Measurements from ENCODE around the gene CDIPT.
A peak's percentile ranks its signal among the peaks of the same experiment; 100 is the strongest.
"Not testable (repeated sequence)": the region's sequence is repeated elsewhere in the genome, so short reads cannot be mapped to it uniquely, and the experiment has no call there.

Gene CDIPT

DNA sequence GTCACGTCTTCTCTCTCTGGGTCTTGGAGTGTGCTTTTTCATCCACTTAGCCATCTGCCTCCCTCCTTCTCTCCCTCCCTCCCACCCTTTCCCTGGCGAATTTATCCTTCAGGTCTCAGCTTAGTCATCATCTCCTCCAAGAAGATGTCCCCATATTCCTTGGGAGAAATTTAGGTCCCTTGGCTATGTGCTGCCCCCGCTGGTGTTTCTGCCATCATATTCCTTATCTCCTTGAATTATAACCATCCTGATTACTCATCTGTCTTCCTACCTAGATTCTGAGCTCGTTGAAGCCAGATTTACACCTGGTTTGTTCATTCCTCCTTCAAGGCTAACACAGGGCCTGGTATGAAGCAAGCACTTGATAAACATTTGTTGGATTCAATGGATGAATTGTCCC, 31.3 kb upstream of the CDIPT start:
- no peak for DNase-seq

DNA sequence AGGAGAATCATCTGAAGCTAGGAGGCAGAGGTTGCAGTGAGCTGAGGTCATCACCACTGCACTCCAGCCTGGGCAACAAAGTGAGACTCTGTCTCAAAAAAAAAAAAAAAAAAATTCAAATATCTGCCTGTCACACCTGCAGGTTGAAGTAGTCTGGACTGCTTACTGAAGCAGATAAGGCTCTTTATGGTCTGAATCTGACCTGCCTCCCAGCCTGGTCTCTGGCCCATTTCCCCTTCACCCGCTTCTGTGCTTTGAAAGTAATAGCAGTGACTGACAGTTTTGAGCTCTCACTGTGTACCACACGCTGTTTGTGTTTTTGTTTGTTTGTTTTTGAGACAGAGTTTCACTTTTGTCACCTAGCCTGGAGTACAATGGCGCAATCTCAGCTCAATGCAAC, 30.5 kb upstream of the CDIPT start:
- no peak for DNase-seq

DNA sequence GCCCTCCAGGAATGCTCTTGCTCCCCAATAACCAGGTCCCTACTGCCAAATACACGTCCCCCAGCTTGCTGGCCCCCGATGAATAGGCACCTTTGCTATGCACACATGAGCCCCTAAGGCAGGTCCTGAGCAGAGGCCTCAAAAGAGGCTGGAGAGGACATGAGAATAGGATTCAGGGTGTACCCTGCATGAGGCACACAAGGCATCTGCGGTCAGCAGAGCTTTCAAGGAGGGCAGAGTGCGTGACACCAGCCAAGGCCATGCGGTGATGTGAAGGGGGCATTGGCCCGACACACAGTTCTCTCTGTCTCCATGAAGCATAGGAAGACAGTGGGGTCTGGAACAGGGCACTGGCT, 29.4 kb upstream of the CDIPT start:
- no peak for DNase-seq

DNA sequence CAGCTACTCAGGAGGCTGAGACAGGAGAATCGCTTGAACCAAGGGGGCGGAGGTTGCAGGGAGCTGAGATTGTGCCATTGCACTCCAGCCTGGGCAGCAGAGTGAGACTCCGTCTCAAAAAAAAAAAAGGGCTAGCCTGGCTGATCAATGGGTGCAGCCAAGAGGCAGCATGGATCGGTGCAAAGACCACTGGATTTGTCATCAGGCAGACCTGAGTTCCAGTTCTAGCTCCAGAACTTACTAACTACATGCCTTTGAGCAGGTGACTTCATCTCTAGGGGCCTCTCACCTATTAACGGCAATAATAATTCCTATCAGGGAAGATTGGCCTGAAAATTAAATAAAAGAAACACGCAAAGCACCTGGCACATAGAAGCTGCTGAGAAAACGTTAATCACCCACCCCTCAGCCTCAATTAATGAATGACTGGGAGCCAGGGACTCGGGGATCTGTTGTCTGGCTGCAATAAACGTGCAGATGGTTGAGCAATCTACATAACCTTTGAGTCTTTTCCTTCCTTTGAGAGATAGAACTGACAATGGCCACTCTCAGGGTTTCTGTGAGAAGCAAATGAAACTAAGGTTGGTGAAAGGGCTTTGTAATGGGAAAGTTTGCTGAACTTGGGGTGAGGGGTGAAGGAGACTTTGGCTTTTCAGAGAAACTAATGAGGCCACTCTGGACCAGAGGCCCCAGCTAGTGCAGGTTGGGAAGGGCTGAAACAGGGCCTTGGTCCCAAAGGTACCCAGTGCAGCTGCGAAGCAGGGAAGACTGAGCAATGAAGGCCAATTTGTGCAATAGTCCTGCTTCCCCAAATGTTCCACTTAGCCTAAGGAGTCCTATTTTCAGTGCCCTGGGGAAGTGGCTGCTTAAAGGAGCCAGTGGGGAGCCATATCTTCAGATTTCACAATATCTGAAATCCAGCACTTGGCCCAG, 28.8 kb upstream of the CDIPT start:
- DNase-seq: no peak

DNA sequence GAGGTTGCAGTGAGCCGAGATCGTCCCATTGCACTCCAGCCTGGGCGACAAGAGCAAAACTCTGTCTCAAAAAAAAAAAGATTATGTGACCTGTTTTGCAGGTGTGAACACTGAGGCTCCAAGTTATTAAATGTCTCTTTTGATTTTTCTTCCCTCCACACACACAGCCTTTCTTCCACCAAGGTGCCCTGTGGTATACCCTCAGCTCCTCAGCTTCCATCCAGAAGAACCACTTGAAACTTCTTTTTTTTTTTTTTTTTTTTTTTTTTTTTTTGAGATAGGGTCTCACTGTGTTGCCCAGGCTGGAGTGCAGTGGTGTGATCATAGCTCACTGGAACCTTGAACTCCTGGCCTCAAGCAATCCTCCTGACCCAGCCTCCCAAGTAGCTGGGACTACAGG, 26.3 kb upstream of the CDIPT start:
- DNase-seq: not testable (repeated sequence)

DNA sequence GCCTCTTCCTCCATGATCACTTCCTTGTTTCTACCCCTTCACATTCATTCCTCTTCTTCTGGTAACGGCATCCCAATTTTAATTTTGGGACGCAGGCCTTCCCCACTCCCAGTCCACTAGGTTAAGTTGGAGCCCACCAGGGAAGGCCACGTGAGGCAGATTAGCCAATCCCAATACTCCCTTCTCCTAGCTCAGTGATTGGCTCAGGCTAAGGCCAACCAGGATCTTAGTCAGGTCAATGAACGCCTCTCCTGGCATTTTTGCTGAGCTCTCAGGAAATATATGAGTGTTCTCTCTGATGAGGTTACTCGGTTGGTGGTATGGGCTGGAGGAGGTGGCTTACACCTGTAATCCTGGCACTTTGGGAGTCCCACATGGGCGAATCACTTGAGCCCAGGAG, 21.0 kb upstream of the CDIPT start:
- DNase-seq: no peak

DNA sequence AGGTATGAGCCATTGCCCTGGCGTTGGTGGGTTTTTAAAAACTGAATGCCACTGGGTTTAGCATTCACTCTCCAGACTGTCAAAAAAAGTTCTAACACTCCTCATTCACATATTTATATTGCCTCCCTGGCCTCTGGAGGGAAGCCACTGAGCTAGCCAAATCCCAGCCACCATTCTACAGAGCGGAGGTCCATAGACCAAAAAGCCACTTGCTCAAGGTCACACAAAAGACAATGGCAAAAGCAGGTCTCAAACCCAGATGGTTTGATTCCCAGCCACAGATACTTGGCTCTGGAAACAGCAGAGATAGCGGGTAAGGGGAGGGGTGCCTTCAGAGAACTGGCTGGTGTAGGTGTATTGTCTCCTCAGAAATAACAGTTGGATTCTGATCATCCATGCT, 18.0 kb upstream of the CDIPT start:
- DNase-seq: no peak

DNA sequence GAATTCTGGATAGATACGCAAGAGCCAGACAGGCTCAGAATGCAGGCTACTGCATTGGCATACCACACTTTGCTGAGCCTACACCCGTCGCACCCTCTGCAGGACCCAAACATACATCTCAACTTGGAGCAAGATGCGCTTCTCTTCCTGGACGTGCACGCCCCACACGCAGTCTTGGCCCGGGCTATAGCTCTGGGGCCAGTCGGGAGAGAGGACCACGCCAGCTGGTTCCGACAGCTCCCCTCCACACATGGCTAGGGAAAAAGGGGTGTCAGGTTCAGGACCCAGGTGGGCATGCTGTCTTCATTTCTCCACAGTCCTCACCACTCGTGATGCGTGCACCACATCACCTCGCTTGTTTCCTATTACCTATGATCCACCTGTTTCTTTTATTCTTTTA, 15.1 kb upstream of the CDIPT start:
- DNase-seq: no peak

DNA sequence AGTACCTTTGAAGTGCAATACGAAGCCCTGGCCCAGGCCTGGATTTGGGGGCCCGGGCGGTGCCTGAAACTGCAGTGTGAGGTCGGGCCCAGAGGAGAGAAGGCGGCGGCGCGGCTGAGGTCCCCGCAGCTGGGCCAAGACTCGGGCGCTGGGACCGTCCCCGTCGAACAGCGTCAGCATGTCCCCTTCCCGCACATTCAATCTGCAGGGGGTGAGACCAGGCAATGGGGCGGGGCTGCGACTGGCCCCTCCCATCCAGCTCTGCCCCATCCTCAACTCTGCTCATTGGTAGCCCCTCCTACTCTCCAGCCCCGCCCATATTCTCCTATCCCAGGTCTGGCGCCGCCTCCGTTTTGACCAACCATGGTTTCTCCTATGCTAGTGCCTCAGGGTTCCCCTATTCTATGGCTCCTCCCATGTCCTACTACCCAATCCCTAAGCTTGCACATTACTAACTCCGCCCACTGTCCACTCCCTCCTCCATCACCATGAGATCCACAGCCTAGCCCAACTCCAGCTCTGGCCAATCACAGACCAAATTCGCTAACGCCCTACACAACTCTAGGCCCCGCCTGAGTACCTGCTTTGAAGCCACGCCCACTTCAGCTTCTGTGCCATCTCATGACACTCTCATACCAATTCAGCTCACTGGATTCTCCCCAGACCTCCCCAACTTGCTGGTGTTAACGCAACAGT, 14.4 kb upstream of the CDIPT start:
- DNase-seq: peak; percentile 65

DNA sequence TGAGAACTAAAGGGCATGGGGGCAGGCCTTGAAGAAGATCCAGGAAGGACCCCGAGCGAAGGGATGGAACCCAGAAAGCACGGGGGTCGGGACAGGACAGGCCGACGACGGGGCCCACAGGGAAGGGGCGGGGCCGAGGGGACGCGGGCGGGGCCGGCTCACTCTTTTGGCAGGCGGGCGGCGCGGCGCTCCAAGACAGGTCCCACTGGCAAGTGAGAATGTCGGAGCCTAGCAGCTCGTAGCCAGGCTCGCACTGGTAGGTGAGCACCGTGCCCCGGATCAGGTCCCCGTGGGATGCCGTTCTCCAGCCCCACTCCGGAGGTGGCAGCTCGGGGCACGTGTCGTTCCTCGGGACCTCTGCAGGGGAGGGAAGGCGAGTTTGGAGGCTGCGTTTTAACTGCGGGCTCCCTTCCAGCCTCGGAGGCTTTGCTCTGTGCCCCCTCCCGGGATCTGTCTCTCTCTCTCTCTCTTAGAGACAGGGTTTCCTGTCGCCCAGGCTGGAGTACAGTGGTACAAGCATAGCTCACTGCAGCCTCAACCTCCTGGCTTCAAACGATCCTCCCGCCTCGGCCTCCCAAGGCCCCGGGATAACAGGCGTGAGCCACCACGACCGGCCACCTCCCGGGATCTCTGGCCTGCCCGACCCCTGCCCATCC, 13.7 kb upstream of the CDIPT start:
- peak; percentile 21 for DNase-seq

DNA sequence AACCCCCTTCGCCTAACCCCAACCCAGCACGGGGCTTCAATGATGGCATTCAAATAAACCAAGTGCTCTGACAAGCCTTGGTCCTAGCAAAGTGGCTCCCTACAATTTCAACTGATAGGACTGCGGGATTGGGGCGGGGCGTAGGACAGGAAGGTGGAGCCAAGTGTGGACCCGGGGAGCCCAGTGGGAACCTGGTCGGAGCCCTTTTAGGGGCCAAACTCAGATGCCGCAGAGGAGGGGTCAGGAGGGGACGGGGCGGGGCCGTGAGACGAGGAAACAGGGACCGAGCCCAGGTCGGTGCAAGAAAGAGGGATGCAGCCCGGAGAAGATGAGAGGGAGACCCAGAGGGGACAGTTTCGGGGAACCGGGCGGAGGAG, 13.2 kb upstream of the CDIPT start:
- peak; percentile 12 for DNase-seq

DNA sequence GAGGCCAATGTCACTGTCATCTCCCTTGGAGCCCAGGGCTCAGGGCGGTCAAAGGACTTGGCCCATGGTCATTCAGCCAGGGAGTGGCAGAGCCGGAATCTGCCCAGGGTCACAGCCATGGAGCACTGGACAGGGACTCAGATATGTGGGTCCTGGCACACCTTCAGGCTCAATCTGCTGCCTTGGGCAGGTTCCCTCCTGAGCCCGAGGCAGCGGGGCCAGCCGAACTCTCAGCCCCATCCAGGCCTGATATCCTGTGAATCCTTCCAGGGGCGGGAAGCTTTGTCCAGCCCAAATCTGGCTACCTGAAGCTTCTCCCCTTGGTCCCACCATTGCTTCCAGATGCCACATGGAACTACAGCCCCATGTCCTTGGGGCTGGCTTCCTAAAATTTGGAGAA, 12.2 kb upstream of the CDIPT start:
- no peak for DNase-seq

DNA sequence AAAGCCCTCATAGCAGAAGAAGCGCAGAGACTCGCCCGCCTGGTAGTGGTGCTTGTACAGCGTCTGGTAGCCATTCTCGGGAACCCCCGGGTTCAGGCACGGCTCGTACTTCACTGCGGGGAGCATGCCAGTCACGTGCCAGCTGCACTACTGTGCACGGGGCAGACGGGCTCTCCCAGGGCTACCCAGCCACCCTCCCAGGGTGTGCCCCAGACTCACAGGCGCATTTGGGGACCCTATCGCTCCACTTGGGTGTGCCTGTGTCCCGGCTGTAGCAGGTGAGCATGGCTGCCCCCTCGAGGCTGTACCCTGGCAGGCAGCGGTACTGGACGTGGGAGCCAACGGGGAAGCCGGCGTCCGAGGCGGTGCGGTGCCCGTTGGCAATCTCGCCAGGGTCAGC, 10.3 kb upstream of the CDIPT start:
- DNase-seq: no peak

DNA sequence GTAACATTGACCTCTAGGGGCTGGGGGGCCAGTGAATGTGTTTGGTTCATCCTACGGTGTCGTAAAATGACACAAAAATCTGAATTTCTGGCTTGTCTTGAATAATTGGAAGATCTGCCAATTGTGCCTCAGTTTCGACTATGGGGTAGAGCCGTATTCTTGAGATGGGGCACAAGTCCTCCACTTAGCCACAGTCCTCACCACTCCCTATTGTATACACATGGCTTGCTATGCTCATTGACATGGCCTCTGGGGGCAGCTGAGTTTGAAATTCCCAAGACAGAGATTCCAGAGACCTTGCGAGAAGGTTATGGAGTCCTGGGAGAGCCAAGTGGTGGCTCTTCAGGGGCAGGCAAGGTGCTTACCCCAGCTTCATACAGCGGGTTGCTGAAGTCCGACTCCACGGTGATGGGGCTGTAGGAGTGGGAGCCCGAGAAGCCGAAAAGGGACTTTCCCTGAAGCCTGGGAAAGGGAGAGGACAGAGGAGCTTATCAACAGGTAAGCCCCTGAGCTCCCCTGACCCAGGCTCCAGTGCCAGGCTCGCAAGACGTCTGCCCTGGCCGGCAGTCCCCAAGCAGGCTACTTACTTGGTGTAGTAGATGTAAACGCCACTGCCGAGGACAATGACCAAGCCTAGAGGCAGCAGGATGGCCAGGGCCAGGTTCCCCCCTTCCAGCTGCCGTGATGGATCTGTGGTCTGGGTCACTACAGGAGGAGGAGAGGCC, 9.0 kb upstream of the CDIPT start:
- DNase-seq: no peak

DNA sequence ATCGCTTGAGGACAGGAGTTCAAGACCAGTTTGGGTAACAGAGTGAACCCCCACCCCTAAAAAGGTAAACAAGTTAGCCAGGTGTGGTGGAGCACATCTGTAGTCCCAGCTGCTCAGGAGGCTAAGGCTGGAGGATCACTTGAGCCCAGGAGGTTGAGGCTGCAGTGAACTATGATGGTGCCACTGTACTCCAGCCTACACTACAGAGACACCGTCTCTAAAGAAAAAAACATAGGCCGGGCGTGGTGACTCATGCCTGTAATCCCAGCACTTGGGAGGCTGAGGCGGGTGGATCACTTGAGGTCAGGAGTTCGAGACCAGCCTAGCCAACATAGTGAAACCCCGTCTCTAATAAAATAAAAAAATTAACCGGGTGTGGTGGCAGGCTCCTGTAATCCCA, 6.0 kb upstream of the CDIPT start:
- not testable (repeated sequence) for DNase-seq

DNA sequence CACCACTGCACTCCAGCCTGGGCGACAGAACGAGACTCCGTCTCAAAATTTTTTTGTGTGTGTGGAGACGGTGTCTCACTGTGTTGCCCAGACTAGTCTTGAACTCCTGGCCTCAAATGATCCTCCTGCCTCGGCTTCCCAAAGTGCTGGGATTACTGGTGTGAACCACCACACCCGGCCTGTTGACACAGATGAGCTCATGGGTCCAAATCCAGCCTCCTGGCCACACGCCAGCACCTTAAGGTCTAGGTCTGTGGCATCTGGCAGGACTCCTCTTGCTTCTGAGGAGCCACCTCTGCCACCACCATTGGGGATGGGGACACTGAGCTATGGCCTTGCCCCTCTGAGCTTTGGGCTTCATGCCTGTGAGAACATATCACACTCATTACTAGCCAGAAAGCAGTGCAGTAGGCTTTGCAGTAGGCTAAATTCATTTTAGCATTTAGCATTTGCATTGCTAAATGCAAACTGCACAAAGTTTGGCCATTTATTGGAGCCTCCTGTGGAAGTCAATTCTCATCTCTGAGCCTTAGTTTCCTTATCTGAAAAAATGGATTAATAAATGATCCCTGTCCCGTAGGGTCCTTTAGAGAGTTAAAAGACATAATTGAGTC, 5.5 kb upstream of the CDIPT start:
- DNase-seq: no peak

DNA sequence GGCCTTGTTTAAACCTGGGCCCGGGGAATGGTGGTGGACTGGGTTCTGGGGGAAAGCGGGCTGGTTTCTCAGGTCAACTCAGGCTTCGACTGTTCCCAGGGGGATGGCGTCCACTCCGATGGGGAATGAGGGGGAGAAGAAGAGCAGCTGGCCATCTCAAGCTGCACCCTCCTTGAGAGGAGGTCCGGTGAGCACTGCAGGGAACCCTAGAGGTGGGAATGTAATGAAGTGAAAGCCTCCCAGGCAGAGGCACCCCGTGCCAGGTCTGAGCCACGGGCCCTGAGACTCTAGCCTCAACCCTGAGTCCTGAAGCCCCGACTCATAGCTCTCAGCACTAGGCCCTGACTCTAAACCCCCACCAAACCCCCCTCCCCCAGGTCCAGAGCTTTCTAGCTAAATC, 1.2 kb upstream of the CDIPT start:
- no peak for DNase-seq

DNA sequence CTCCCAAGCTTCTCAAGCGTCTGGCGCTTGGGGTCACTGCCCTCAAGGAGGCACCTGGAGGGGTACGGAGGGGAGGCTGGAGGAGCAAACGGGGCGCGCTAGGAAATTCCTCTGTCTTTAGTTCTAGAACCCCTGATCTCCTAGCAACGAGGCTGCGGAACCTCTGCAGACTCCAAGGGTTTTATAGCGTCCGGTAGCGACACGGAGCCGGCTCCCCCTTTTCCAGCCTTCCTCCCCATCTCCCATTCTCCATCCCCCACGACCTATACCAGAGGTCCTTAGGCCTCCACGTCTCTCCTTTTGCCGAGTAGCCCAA, 601 bp upstream of the CDIPT start:
- no peak for DNase-seq

DNA sequence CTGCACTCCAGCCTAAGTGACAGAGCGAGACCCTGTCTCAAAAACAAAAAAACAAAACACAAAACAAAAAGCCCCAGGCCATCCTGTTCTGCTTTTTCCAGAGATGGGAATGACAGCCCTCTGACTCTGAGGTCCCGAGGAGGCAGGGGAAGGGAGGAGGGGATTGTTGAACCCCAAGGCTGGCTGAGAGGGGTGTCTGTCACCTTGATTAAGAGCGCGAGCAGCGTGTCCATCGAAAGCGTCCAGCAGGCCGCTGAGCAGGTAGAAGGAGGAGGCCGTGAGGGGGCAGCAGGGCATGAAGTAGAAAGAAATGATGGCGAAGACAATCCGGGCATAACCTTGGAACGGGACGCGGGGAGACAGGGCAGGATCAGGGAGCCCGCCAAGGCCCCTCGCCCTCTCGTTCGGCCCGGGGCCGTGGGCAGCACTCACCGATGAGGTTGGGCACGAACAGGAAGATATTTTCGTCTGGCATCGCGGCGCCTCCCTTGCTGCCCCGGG, 593 bp downstream of the CDIPT start:
- DNase-seq: peak; percentile 28

DNA sequence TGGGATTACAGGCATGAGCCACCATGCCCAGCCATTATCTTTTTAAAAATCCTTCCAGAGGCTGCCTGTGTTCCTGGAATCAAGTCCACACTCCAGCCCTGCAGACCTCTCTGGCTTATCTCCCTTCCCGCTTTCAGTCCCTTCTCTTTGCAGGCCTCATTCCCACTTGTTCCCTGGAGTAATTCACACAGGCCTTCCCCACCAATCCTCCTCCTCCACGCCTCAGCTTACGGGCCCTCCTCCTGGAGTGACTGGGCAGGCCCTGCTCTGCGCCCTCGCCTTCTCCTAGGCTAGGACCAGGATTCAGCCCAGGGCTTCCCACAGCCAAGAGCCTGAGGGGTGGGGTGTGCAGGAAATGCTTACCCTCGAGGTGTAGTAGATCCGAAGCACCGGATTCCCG, 2.8 kb downstream of the CDIPT start:
- no peak for DNase-seq

DNA sequence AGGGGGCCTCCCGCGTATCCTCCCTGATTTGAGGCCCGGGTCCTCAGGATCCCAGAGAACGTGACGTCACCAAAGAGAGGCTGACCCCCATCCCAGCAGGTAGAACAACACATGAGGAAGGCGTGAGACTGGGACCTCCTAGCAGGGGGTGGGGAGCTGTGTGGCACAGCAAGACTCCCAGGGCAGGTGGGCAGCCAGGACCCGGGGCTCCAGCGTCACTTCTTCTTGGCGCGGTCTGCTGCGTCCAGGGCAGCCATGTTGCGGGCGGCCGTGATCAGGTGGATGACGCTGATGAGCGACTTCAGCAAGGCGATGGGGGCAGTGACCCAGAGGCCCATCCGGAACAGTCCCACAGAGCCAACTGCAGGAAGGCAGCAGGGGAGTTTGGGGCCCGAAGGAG, 4.1 kb downstream of the CDIPT start:
- DNase-seq: no peak

DNA sequence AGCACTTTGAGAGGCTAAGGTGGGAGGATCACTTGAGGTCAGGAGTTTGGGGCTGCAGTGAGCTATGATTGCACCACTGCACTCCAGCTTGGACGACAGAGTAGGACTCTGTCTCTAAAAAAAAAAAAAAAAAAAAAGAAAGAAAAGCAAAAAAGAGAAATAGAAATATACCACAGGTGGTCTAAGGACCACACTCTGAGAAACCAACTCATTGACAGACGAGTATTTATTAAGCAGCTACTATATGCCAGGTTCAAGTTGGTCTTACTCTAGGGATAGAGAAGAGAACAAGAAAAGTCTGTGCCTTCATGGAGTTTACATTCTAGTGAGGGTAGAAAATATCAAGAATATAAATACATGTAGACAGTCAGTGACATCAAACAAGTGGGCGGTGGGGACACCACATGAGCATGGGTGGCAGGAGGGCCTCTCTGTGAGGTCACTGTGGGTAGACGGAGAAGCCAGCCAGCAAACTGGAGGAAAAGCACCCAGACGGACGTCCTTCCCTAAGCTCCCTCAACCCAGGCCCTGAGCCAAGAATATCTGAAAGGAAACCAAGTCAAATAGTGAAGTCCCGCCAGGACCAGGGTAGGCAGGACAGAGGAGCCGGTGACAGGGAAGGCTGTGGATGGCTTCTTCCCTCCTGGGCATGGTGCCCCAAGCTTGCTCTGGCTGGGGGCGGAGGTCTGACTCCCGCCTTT, 4.7 kb downstream of the CDIPT start:
- DNase-seq: no peak

Data from EL (cell line).